ENCODE results near the gene MAST2.
"Not testable (repeated sequence)": the region's sequence is repeated elsewhere in the genome, so short reads cannot be mapped to it uniquely, and the experiment has no call there.

MAST2 gene

DNA sequence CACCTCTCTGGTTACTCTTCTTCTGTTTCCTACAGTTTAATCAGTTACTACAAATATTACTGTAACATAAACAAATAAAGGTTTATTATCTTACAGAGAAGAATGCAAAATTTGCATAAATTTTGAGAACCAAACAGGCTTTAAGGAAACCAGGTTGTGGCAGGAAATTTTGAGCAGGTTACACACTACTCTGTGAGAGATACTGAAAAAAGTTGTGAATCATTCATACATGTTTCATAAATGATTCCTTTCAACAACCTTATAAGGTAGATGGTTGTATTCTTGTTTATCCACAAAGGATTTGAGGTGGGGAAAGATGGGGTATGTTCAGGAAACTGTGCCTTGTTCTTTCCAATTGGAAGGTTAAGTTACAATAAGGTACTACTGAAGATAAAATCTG lies 58.6 kb downstream of the MAST2 start:
- no peak for DNase-seq

DNA sequence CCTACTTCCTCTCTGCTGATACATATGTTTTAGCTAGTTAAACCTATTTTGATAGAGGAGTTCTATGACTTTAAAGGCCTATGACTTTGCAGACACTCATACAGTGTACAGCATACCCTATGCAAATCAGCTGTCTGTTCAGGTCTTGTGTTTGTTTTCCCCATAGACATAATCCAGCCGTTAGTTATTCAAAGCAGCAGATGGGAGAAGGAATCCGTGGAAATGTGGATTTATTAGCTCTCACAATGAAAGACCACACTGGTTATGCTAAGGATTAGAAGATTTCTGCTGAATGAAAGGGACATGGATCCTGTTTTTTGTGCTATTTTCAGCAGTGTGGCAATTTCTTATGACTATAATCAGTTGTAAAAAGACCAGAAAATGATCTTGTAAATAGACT lies 59.8 kb downstream of the MAST2 start:
- DNase-seq = no peak

DNA sequence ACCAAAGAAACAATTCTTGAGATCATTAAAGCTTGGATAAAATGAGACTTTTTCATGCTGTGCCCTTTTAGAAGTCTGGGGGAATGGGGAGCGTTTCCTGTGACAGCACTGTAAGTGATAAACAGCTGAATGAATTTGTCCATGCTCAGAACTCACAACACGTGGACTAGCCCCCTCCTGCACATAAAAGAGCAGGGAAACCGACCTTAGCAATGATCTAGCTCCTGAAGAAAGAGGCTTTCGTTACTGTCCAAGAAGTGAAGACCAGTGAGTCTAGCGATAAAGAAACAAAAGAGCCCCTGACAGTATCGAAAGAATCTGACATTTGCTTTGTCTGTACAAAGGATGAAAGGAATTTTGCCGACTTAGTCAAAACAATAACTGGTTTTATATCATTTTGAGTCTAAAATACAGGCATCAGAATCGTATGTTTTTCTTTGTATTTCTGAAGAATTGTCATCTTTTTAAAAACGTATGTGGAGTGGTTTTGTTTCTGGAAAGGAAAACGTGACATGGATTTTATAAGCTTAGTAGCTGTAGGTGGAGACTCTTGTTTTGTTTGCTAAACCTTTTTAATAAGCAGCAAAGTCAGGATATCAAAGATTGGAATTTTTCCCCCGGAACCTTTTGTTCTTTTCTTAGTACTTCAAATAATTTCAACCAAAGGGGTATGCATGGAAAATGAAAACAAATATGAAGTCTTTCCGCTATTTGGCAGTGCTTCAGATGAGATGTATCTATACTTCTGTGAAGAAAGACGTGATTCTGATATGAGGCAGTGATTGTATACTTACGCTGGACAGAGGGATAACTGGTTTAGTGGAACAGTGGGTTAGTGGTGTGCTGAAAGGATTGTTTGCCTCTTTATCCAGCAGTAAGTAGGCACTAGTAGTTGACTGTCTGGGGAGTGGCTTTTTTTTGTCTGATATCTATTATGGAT lies 61.0 kb downstream of the MAST2 start:
- no peak for DNase-seq

DNA sequence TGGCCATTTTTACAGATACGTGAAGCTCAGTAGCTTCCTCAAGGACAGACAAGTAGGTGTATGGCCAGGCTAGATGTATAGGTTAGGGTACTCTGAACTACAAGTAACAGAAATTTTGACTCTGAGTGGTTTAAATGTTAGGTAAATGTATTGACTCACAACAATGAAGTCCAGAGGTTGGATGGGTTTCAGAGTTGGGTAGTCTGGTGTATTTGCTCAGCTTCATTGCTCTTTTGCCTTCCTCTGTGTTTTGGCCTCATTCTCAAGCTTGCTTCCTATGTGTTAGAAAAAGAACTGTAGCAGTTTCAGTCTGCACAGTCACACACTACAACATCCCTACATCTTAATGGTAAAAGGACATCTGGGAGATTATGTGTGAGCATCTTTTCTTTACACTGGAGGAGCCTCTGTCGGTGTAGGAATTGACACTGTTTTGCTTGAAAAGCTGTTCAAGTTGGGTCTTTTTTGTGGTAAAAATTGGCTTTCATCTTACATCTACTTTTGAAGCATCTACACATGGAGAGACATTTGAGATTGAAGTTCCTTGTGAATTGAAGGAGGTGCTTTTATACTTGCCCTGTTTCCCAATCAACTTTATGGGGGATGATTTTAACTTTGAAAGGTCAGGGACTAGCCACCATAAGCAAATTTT lies 64.4 kb downstream of the MAST2 start:
- no peak for DNase-seq

DNA sequence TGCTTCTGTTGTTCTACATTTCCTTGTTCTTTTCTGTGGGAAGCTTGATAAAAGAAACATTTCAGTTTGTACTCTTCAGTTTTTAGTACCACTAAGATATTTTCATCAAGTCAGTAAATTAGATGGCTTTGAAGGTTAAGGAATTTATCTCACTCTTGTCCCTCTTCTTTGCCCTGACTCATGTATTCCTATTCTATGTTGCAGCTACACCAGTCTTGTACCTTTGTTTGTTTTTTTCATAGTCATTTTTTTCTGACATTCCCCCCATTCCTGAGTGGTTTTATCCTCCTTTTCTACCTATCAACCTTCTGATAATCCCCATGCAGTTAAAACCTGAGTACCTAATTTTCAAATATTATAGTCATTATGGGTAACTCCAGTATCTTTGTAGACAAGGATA lies 65.4 kb downstream of the MAST2 start:
- DNase-seq = no peak

DNA sequence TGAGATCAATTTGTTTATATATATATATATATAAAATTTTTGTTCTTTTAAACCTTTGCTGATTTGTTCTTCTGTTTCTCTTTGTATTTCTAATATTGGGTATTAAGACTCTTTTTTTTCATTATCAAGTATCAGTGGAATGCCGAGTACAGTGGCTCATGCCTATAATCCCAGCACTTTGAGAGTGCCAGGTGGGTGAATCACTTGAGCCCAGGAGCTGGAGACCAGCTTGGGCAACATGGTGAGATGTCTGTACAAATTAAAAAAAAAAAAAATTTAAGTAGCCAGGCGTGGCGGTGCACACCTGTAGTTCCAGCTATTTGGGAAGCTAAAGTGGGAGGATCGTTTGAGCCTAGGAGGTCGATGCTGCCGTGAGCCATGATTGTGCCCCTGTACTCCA lies 67.1 kb downstream of the MAST2 start:
- no peak for DNase-seq

DNA sequence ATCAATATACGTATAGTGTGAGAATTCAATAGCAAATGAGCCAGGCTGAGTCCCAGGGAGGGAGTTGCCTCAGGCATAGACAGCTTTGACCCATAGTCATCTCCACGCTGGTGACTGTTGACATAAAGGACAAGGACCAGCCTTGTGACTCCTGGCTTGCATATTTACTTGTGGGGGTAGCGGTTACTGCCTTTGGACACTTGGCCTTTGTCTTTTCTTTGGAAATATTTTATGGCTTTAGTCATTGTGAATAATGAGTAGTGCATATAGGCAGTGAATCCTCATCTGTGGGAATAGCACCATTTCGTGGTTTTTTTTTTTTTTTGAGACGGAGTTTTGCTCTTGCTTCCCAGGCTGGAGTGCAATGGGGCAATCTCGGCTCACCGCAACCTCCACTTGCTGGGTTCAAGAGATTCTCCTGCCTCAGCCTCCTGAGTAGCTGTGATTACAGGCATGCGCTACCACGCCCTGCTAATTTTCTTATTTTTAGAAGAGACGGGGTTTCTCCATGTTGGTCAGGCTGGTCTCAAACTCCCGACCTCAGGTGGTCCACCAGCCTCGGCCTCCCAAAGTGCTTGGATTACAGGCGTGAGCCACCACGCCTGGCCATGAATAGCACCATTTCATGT lies 68.9 kb downstream of the MAST2 start:
- DNase-seq = not testable (repeated sequence)

DNA sequence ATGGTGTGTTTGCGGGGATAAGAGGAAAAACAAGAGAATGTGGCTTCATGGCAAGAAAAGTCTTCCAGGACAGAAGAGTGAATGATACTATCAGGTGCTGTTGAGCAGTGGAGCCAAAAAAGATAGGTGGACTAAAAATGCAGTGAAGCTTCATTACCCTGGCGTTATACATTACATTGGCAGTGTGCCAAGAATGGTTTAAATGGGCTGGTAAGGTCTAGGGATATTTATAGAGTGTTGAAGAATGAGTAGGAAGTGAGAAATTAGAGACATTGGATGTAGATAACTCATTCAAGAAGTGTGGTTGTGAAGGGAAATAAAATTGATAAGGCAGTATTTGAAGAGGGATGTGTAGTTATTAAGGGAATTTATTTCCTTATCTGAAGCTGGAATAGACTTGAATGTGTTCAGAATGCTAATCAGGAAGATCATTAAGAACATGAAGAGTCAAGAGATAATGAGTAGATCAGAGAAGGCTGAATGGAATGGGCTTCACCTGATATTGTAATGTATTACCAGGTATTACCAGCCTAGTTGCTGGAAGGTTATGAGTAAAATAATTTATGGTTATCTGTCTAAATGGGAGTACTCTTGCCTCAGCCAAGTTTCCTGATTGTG lies 72.7 kb downstream of the MAST2 start:
- DNase-seq = no peak

DNA sequence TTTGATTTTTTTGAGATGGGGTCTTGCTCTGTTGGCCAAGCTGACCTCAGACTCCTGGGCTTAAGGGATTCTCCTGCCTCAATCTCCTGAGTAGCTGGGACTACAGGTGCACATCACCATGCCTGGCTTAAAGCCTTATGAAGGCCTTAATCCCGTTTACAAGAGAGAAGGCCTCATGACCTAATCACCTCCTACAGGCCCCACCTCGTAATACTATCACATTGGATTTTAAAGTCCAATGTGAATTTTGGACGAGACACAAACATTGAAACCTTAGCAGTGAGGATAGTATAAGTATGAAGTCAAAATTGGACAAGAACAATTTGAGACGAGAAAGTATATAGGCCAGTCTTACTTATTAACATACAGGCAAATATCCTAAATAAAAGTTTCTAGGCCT lies 73.9 kb downstream of the MAST2 start:
- no peak for DNase-seq

DNA sequence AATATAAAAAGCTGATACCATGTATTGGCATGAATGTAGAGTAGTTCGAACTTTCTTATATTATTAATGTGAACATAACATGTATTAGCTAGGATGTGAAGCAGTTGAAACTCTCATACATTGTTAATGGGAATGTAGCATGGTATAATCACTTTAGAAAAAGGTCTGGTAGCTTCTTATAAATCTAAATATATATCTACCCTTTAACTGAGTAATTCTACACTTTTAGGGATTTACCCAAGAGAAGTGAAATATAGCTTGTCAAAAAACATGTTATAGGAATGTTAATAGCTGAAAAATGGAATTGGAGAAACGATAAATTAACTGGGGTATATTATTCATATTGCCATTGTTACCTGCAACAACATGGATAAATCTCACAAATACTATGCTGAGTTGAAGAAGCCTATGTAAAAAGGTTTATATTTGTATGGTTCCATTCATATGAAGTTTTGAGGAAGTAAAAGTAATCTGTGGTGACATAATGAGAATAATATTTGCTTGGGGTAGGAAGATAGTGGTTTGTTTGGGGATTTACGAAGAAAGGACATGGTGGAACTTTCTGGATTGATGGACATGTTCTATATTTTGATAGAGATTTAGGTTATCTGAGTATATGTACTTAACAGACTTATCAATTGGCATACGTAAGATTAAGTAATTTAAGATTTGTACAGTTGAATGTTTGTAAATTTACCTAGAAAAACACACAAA lies 76.6 kb downstream of the MAST2 start:
- no peak for DNase-seq

DNA sequence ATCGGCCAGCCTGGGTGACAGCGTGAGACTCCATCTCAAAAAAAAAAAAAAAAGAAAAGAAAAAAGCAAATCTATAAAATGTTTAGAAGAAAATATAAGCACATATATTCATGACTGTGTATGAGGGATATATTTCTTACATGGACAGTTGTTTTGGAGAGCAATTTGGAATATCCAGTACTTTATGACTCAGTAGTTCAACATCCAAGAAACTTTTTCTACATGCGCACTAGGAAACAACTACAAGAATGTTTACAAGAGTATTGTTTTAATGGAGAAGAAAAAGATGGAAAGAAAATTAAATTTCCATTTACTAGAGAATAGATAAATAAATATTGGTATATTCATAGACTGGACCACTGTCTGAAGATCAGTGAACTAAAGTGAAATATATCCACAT lies 77.5 kb downstream of the MAST2 start:
- no peak for DNase-seq

DNA sequence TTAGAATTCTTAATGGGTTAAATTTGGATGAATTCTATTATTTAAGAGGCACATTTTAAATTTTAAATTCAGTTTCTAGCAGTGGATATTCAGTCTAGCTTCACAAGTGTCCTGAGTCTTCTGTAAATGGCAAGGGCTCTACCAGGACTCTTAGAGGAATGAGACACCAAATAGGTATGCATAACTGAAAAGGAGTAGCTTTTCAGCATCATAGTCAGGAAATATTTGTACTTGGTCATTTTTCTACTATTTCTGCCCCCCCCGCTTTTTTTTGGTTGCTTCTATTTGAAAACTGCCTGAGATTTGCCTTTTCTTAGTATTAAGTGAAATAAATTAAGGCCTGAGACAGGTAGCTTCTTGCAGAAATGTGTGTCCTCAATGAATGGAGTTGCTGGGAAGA lies 80.2 kb downstream of the MAST2 start:
- DNase-seq = no peak

DNA sequence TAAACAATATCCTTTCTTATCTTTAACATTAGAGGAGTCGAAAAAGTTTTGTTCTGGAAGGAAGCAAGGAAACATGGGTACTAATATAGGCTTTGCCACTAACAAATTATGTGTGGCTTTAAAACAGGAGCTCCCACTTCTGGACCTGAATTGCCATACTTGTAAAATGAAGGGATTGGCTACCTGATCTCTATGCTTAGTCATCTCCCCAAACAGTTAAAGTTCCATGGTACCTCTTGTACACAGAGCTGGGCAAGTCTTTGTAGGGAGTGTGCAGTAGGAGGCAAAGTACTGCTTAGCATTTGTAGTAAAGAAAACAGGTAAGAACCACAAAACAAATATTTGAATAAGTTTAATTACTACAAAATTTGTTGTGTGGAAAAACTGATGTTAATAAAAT lies 81.3 kb downstream of the MAST2 start:
- no peak for DNase-seq

DNA sequence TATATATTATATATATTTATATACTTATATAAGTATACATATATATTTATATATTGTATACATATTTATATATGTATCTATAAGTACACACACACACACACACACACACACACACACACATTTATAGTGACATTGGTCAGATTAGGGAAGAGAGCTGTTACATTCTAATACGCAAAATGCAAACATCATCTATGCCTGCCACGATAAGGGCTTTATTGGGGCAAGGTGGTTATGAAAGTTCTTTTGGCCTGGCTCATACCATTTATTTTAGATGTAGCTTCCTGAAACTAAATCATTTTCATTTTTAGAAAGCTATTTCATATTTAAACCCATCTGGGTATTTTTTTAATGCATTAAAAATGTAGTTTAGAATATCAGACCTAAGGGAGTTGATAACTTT lies 82.8 kb downstream of the MAST2 start:
- DNase-seq = no peak

DNA sequence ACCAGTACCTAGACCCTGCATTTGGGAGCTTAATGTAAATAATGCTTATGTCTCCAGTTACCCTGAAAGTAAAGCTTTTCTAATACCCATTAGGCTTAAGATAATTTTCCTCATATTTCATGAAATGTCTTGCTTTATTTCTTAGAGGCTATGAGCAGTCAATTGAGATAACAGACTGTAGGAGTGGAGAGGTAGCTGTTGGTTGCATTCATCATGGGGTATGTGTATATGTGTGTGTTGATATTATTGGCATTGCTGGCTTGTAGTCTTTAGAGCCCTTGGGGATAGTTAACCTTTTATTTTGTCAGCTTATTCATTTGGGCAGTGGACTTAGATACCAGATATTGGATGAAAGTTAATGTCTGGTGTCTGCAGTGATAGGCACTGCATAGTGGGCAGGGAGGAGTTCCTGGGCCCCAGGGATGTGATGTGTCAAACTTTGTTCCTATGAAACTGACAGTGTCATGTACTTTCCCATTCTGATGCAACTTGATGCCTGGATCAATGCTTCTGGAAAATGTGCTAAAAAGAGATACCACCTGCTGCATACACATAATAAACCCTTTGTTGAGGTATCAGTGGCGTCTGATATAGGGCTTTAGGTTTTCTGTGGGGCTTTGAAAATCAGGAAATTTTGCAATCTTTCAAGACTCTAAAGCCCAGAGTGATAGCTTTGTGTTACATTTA lies 83.9 kb downstream of the MAST2 start:
- DNase-seq = no peak

DNA sequence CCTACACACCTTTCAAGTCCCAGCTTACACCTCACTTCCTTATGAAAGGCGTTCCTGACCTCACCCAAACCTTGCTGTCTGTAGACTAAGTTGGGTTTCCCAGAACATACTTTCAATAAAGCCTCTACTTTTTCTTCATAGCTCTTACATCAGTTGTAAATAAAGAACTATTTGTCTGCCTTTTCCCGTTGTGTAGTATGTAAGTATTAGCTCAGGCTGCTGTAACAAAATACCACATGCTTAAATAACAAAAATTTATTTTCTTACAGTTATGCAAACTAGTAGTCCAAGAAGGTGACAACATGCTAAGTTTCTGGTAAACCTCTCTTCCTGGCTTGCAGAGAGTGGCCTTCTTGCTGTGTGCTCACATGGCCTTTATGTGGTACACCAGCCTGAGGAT lies 86.7 kb downstream of the MAST2 start:
- no peak for DNase-seq

DNA sequence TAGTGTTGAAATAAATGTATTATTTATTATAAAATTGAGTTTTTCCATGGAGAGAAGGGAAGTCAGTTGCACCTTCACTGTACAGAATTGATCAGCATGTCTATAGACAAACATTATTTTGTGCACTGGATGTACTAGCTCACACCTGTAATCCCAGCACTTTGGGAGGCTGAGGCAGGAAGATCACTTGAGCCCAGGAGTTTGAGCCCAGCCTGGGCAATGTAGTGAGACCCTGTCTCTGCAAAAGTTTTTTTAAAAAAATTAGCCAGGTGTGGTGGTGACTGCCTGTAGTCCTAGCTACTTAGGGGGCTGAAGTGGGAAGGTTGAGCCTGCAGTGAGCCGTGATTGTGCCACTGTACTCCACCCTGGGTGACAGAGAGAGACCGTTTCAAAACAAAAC lies 87.7 kb downstream of the MAST2 start:
- no peak for DNase-seq

DNA sequence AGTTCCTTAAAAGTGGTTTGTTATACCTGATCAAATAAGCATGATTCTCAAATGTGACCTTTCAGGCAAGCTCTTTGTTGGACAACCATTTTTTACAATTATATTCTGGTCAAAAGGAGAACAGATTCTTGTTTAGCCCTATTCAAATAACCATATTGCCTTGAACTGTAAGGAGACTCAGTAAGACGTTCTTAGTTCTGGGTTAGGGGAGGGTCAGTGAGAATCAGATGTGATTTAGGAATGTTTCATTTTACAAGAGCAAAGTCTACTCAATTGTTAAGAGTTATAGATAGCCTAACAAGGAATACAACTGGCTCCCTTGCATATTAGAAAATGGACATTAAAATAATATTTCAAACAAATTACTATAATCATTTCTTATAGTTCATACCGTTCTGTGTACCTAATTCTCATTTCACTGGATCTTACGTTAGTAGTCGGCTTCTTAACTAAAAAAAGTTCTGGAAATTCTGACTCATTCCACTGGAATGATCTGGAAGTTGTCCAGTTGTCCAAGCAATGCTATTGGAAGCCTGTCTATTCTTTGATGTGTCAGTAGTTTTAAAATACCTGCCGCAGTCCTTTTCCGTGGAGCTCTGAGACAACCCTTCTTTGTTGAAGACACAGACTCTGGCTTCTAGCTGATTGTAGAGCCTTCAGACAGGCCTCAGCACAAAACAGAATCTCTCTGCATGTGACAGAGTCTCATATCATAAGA lies 88.8 kb downstream of the MAST2 start:
- no peak for DNase-seq

DNA sequence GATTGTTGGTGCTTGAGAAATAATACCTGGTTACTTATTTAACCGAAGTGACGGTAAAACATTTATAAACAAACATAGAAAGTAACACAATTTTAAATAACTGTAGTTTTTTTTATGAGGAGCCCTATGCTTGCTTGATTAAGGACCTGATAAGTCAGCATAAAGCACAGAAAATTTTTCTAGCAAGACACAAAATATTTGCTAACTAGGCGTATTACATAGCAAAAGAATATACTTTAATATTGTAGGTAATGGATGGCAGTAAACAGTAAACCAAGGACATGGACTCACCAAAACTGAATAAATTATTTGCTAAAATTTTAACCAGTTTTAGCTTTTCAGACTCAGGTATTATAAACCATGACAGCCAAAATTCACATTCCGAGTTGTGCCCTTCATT lies 90.9 kb downstream of the MAST2 start:
- DNase-seq = no peak

DNA sequence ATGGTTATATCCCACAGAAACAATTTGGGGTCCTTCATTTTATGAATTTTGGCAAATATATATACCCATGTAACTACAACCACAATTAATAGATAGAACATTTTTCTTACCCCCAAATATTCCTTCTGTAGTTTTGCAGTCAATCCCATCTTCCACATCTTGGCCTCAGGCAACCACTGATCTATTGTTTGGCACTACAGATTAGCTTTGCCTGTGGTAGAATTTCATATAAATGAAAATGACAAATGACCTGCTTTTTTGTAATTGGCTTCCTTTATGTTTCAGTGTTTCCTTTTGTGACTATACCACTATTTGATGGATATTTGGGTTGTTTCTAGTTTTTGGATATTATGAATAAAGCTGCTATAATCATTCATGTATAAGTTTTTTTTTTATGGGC lies 91.5 kb downstream of the MAST2 start:
- no peak for DNase-seq

DNA sequence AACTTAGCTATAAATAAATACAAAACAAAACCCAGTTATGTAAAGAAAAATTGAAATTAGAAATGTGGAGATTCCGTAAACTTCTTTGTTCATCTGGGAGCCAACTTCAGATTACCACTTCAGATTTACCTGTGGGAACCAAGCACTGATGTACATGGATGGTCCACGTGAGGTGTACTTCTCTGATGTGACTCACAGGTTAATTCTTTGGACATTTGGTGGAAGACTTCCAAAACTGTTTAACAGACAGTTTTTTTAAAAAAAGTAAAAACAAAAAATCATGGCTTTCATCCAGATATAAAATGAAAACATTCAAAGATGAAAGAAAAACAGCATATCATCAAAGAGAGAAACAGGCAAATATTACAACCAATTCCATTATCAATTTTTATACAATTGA lies 92.0 kb downstream of the MAST2 start:
- no peak for DNase-seq

DNA sequence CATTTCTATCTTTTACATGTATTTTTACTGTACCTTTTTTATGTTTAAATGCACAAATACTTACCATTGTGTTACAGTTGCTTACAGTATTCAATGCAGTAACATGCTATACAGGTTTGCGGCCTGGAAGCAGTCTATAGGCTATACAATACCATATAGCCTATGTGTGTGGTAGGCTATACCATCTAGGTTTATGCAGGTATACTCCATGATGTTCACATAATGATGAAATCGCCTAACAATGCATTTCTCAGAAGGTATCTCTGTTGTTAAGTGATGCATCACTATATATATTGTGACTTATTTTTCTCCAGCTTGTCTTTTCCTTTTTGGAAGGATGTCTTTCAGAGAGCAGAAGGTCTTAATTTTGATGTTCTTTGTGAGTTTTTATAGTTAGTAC lies 103.5 kb downstream of the MAST2 start:
- no peak for DNase-seq
